ENCODE results near the gene FAM200C. TPM values are rescaled to one million over a fixed set of nuclear protein-coding genes. Genes with fewer than 3 reads are reported as not detected.

FAM200C gene
- total RNA-seq, 1 donor: 3.6 TPM

- Histone ChIP-seq H3K79me2 (ENCODE audit: insufficient read depth, low read length) (no peaks in the 10 kb centered on the region), H3K9me3 (ENCODE audit: low read depth, low read length) (no peaks in the 10 kb centered on the region), H3K4me1 (ENCODE audit: insufficient read depth, low read length) (no peaks in the 10 kb centered on the region), H3K4me2 (ENCODE audit: insufficient read depth, low read length) (no peak overlapping the region), H2AFZ (ENCODE audit: low read length) (no peak overlapping the region), H3K27me3 (ENCODE audit: insufficient read depth, low read length) (peaks cover 3% of the 10 kb centered on the region), H3K36me3 (ENCODE audit: insufficient read depth, low read length) (no peaks in the 10 kb centered on the region), H3K27ac (ENCODE audit: low read depth, low read length) (no peak overlapping the region), H4K20me1 (ENCODE audit: insufficient read depth, low read length) (no peaks in the 10 kb centered on the region), H3K4me3 (ENCODE audit: insufficient read depth, low read length) (no peak overlapping the region)
- DNase-seq (ENCODE audit: insufficient read length, low spot score, missing footprints): no peak
- TF ChIP-seq CTCF (IDR thresholded peaks at IDR 0.05; ENCODE audit: extremely low read depth, low read depth, low read length): no peak
Measured at GRCh38 chr5:160367885-160368284, 32.0 kb downstream of the FAM200C start.

DNA sequence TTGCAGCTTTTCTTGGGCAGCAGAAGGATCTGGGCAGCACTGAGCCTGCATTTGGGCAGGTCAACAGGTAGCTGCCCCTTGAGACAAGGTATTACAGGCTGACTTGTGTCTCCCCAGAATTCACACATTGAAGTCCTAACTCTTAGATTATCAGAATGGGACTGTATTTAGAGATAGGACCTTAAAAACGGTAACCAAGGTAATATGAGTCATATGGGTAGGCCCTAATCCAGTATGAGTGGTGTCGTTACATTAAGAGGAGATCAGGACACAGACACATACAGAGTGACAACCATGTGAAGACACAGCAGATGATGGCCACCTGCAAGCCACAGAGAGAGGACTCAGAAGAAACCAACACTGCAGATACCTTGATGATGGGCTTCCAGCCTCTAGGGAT, 32.6 kb downstream of the FAM200C start:
- H3K4me3 ChIP-seq (ENCODE audit: insufficient read depth, low read length): no peak overlapping the region
- no peak overlapping the region for H2AFZ ChIP-seq (ENCODE audit: low read length)
- H3K27ac ChIP-seq (ENCODE audit: low read depth, low read length): no peak overlapping the region
- H3K4me1 ChIP-seq (ENCODE audit: insufficient read depth, low read length): no peaks in the 10 kb centered on the region
- TF ChIP-seq CTCF (IDR thresholded peaks at IDR 0.05; ENCODE audit: extremely low read depth, low read depth, low read length): no peak
- no peaks in the 10 kb centered on the region for H4K20me1 ChIP-seq (ENCODE audit: insufficient read depth, low read length)
- H3K9me3 ChIP-seq (ENCODE audit: low read depth, low read length): no peaks in the 10 kb centered on the region
- H3K27me3 ChIP-seq (ENCODE audit: insufficient read depth, low read length): peaks cover 3% of the 10 kb centered on the region
- DNase-seq (ENCODE audit: insufficient read length, low spot score, missing footprints): no peak
- H3K79me2 ChIP-seq (ENCODE audit: insufficient read depth, low read length): no peaks in the 10 kb centered on the region
- H3K36me3 ChIP-seq (ENCODE audit: insufficient read depth, low read length): no peaks in the 10 kb centered on the region
- H3K4me2 ChIP-seq (ENCODE audit: insufficient read depth, low read length): no peak overlapping the region

DNA sequence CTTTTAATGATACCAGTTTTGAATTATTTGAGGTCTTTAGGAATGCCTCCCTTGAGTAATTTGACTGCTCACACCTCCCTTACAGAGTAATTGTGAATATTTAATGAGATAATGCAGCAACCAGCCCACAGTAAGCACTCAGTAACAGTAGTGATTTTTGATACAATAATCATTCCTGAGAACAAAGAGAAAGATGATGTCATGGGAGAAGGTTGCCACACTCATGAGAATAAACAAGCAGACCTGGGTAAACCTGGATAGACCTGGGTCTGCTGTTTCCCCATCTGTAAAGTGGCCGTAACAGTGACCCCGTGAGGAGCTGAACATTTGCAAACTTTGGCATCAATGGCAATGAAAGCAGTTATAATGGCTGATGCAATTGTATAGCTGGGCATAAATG, 33.6 kb downstream of the FAM200C start:
- Histone ChIP-seq H3K27me3 (ENCODE audit: insufficient read depth, low read length) (peaks cover 3% of the 10 kb centered on the region), H3K36me3 (ENCODE audit: insufficient read depth, low read length) (no peaks in the 10 kb centered on the region), H4K20me1 (ENCODE audit: insufficient read depth, low read length) (no peaks in the 10 kb centered on the region), H3K4me1 (ENCODE audit: insufficient read depth, low read length) (no peaks in the 10 kb centered on the region), H3K9me3 (ENCODE audit: low read depth, low read length) (no peaks in the 10 kb centered on the region), H3K4me3 (ENCODE audit: insufficient read depth, low read length) (no peak overlapping the region), H3K4me2 (ENCODE audit: insufficient read depth, low read length) (no peak overlapping the region), H3K27ac (ENCODE audit: low read depth, low read length) (no peak overlapping the region), H3K79me2 (ENCODE audit: insufficient read depth, low read length) (no peaks in the 10 kb centered on the region), H2AFZ (ENCODE audit: low read length) (no peak overlapping the region)
- DNase-seq (ENCODE audit: insufficient read length, low spot score, missing footprints): no peak
- no peak for TF ChIP-seq CTCF (IDR thresholded peaks at IDR 0.05; ENCODE audit: extremely low read depth, low read depth, low read length)

DNA sequence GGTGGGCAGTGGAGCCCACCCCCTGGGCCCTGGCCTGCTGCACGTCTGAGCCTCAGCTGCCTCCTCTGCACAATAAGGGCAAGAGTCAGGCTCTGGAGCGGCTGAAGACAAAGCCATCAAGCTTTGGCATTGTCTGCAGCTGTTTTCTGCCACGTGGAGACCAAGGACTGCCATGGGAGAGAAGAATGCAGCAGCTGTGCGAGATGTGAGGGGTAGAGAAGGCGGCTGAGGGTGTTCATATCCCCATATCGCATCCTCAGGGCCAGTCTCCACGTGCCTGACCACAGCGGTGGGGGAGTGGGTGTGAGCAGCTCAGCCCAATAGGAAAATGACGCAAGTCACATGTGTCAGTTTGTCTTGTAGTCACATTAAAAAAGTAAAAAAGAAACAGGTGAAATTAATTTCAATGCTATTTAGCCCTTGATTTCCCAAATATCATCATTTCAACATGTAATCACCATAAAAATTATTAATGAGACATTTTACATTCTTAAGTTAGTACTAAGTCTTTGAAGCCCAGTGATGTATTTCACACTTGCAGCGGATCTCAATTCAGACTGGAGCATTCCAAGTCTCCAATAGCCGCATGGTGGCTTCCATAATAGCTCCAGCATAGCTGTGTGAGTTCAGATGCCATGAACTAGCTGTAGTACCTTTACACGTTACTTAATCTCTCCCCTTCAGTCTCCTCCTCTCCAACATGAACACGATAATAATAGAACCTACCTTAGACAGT, 36.0 kb downstream of the FAM200C start:
- Histone ChIP-seq H3K36me3 (ENCODE audit: insufficient read depth, low read length) (no peaks in the 10 kb centered on the region), H4K20me1 (ENCODE audit: insufficient read depth, low read length) (no peaks in the 10 kb centered on the region), H3K27ac (ENCODE audit: low read depth, low read length) (no peak overlapping the region), H3K9me3 (ENCODE audit: low read depth, low read length) (no peaks in the 10 kb centered on the region), H3K27me3 (ENCODE audit: insufficient read depth, low read length) (no peaks in the 10 kb centered on the region), H3K79me2 (ENCODE audit: insufficient read depth, low read length) (no peaks in the 10 kb centered on the region), H3K4me1 (ENCODE audit: insufficient read depth, low read length) (no peaks in the 10 kb centered on the region), H2AFZ (ENCODE audit: low read length) (peak overlapping the region; percentile 31), H3K4me3 (ENCODE audit: insufficient read depth, low read length) (no peak overlapping the region), H3K4me2 (ENCODE audit: insufficient read depth, low read length) (no peak overlapping the region)
- TF ChIP-seq CTCF (IDR thresholded peaks at IDR 0.05; ENCODE audit: extremely low read depth, low read depth, low read length): no peak
- peak; percentile 77 for DNase-seq (ENCODE audit: insufficient read length, low spot score, missing footprints)

All from osteoblast (primary cell).